Kidney epithelial cell (primary cell): ENCODE data around the gene ST3GAL5. TPM values are rescaled to one million over a fixed set of nuclear protein-coding genes. Genes with fewer than 3 reads are reported as not detected.

Experiments
- DNase-seq: peaks from one replicate; pipeline ENCODE4 v3.0.0-alpha.2; 2010; ENCODE audit warnings: low read depth
- H3K27me3 ChIP-seq: 2 replicates; pipeline ENCODE4 v1.6.0; 2011; ENCODE audit warnings: low read length; ENCODE audit not compliant: control insufficient read depth, insufficient read depth
- H3K36me3 ChIP-seq: 2 replicates; pipeline ENCODE4 v1.5.1; 2011; ENCODE audit warnings: low read length; ENCODE audit not compliant: control insufficient read depth, insufficient read depth
- H3K4me3 ChIP-seq: 2 replicates; pipeline ENCODE4 v1.5.1; 2011; ENCODE audit warnings: low read depth, mild to moderate bottlenecking, control low read depth, low read length
- total RNA-seq: library from RNA; depleted of rRNA; stranded (reverse); fragments of >200 nt; gene quantifications from 2 replicates; pipeline ENCODE4 v1.2.3, GENCODE V29; 2015
- TF ChIP-seq, protein P1 (sequence below): IDR thresholded peaks from 2 replicates; pipeline ENCODE4 v1.5.1; 2011; ENCODE audit warnings: mild to moderate bottlenecking, moderate library complexity, low read length, control low read depth, inconsistent platforms; ENCODE audit not compliant: insufficient read depth, poor library complexity, severe bottlenecking

ST3GAL5 gene
- total RNA-seq, 1 donor from 2014 or later: 3.0 TPM

DNA sequence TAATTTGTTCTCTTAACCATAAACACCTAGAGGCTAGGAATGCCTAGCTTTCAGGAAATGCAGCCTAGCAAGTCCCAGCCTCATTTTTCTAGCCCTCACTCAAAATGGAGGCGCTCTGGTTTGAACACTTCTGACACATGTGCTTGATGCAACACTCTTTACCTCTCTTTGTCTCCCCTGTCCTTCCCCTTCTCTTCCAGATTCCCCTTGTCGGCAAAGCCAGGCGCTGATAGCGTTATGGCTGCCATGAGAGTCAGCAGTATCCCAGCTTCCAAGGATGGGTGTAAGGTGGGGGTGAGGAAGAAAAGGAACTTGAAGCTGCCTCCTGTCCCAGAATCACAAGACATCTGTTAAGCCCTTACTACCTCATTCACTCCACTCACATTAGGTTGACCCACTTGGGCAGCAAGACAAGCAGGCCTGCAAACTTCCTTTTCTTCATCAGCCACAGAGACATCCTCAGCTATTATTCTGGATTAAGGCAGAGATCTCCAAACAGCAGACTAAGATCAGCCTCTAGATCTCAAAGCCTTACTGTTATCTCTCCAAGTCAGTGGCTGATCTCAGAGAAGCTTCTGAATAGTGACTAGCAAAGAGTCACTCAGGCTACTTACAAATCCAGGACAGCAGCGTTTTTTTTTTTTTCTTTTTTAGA lies 1.9 kb upstream of the ST3GAL5 start:
- Histone ChIP-seq H3K27me3 (no peaks in the 10 kb centered on the region), H3K4me3 (no peak overlapping the region), H3K36me3 (no peaks in the 10 kb centered on the region)
- TF ChIP-seq, protein P1, sequence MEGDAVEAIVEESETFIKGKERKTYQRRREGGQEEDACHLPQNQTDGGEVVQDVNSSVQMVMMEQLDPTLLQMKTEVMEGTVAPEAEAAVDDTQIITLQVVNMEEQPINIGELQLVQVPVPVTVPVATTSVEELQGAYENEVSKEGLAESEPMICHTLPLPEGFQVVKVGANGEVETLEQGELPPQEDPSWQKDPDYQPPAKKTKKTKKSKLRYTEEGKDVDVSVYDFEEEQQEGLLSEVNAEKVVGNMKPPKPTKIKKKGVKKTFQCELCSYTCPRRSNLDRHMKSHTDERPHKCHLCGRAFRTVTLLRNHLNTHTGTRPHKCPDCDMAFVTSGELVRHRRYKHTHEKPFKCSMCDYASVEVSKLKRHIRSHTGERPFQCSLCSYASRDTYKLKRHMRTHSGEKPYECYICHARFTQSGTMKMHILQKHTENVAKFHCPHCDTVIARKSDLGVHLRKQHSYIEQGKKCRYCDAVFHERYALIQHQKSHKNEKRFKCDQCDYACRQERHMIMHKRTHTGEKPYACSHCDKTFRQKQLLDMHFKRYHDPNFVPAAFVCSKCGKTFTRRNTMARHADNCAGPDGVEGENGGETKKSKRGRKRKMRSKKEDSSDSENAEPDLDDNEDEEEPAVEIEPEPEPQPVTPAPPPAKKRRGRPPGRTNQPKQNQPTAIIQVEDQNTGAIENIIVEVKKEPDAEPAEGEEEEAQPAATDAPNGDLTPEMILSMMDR: no peak
- DNase-seq: no peak

DNA sequence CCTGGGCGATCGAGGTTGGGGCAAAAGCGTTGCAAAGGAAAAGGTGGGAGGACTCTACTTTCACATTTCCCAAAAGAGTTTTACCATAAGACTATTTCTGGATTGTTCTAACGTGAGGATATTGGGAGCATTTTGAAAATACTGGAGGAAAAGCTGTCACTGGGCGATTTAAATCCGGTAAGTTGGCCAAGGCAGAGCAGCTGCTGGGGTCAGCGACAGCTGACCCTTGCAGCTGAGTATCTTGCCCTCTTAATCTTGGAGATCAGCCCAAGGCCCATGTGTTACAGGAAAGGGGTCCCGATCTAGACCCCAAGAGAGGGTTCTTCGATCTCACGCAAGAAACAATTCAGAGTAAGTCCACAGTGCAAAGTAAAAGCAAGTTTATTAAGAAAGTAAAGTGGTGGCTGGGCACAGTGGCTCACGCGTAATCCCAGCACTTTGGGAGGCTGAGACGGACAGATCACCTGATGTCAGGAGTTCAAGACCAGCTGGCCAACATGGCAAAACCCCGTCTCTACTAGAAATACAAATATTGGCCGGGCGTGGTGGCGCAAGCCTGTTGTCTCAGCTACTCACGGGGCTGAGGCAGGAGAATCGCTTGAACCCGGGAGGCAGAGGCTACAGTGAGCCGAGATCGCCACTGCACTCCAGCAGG lies 964 bp upstream of the ST3GAL5 start:
- H3K4me3 ChIP-seq: peak overlapping the region; percentile 65
- H3K27me3 ChIP-seq: no peaks in the 10 kb centered on the region
- DNase-seq: no peak
- H3K36me3 ChIP-seq: no peaks in the 10 kb centered on the region
- TF ChIP-seq, protein P1: no peak

DNA sequence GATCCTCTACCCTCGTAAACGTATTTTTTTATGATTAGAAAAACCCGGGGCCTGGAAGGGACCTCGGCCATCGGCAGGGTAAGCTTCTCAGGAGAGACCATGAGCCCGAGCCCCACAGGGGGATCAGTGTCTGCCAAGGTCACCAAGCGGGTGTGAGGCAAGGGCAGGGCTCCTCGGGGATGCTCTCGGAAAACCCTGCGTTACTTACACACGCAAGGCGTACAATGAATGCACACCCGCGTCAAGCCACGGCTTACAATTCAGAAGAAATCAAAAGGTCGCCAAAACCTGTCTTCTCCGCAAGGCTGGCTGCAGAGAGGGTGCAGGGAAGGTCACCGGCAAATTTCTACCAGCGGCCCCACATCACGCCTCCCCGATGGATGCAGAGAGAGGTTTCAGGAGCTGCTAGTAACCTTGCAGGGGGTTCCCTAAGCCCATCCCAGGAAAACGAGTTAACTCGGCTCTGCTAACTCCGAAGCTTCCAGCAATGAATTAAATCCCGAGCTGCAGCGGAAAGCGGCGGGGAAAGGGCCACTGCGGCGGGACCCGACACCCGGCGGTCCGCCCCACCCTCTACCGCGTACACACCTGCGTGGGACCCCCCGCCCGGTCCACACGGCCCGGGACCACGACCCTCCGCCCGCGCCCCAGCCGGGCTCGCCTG lies 638 bp downstream of the ST3GAL5 start:
- Histone ChIP-seq H3K27me3 (no peaks in the 10 kb centered on the region), H3K36me3 (no peaks in the 10 kb centered on the region), H3K4me3 (peak overlapping the region; percentile 65)
- TF ChIP-seq, protein P1: no peak
- DNase-seq: no peak

DNA sequence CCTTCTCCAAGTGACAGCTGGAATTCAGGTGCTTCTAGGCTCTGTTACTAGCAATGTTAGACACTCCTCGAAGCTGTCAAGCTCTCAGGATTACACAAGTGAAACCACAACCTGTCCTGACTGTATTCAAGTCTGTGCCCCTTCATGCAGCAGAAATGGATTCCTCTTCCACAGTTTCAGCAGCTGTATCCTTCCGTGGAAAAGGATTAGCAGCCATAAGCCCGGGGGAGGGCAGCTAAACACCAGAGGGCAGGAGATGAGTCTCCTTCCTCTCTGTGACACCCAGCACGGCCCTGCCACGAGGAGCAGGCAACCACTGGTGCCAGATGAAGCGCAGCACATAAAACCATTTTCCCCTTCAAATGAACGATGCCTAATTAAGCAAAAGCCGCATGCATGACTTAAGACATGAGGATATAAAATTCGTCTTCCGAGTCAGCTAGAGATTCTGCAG lies 1.2 kb downstream of the ST3GAL5 start:
- DNase-seq: no peak
- Histone ChIP-seq H3K36me3 (no peaks in the 10 kb centered on the region), H3K27me3 (no peaks in the 10 kb centered on the region), H3K4me3 (no peak overlapping the region)
- TF ChIP-seq, protein P1: no peak

DNA sequence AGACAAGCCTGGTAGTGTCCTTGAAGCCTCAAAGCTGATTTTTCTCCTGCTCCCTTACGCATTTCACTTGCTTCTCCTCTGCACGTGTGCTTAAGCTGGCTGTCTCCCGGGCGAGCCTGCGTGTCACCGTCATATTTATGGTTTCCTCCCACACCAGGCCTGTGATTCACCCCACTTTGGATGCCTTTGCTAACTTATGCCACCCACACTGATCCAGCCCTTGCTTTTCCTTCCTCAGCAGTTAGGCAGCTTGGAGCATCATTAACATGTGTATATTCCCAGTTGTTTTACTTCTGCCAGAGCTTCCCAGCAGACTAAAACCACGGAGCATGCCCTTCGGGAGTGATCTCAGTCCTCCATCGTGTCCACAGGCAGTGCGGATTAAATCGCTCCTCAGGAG lies 2.2 kb downstream of the ST3GAL5 start:
- no peak overlapping the region for H3K4me3 ChIP-seq
- no peaks in the 10 kb centered on the region for H3K27me3 ChIP-seq
- no peaks in the 10 kb centered on the region for H3K36me3 ChIP-seq
- TF ChIP-seq, protein P1: no peak
- peak; percentile 80 for DNase-seq
